ENCODE results near the gene CSRNP3.

CSRNP3 gene

DNA sequence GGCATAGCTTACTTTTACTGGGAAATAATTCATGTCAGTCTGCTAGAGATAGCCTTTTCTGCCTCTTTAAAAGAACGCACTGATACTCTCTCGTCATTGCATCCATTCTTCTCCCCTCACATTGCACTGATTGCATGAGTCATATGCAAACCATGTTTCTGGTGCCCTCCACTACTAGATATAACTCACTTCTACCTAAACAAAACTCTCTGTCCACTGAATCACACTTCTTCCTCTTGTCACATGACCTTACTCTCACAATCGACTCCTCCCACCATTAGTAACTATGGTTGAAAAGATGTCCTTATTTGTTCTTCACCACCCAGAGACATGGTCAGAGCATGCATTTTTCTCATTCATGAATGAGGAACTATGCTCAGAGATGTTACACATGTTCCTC is 158.0 kb downstream of the CSRNP3 start:
- TF ChIP-seq POLR2AphosphoS5 (IDR thresholded peaks at IDR 0.05; ENCODE audit: low read depth, low read length), result no peak
- no peak for TF ChIP-seq FOXP2 (optimal IDR thresholded peaks at IDR 0.05; ENCODE audit: borderline replicate concordance, extremely low read depth, extremely low read length, insufficient read depth)
- no peak for TF ChIP-seq TAF1 (IDR thresholded peaks at IDR 0.05; ENCODE audit: borderline replicate concordance, insufficient read depth, low read length)
- TF ChIP-seq, protein P1, sequence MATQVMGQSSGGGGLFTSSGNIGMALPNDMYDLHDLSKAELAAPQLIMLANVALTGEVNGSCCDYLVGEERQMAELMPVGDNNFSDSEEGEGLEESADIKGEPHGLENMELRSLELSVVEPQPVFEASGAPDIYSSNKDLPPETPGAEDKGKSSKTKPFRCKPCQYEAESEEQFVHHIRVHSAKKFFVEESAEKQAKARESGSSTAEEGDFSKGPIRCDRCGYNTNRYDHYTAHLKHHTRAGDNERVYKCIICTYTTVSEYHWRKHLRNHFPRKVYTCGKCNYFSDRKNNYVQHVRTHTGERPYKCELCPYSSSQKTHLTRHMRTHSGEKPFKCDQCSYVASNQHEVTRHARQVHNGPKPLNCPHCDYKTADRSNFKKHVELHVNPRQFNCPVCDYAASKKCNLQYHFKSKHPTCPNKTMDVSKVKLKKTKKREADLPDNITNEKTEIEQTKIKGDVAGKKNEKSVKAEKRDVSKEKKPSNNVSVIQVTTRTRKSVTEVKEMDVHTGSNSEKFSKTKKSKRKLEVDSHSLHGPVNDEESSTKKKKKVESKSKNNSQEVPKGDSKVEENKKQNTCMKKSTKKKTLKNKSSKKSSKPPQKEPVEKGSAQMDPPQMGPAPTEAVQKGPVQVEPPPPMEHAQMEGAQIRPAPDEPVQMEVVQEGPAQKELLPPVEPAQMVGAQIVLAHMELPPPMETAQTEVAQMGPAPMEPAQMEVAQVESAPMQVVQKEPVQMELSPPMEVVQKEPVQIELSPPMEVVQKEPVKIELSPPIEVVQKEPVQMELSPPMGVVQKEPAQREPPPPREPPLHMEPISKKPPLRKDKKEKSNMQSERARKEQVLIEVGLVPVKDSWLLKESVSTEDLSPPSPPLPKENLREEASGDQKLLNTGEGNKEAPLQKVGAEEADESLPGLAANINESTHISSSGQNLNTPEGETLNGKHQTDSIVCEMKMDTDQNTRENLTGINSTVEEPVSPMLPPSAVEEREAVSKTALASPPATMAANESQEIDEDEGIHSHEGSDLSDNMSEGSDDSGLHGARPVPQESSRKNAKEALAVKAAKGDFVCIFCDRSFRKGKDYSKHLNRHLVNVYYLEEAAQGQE (IDR thresholded peaks at IDR 0.05; ENCODE audit: insufficient read depth in 1 of 2, low read depth in 2 of 2, low read length in 2 of 2), result no peak
- TF ChIP-seq SIN3A (IDR thresholded peaks at IDR 0.05; ENCODE audit: borderline replicate concordance, insufficient read depth, low read length), result no peak

DNA sequence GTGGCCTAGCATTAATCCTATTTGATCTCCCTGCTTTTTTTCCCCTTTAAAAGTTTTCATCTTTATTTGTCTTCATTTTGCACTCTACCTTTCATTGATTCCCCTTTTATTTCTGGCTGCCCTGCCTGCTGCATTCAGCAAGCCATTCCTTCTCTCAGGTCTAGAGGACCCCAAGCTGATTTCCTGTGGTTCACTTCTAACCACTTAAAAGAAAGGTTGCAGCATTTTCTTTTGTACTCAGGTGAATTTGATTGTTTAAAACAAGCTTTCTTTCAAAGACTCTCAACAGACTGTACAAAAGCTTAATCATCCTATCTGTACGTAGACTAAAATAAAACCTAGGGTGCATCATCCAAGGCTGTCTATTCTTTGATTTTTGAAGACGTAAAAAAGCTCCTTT is 160.3 kb downstream of the CSRNP3 start:
- TF ChIP-seq POLR2AphosphoS5 (IDR thresholded peaks at IDR 0.05; ENCODE audit: low read depth, low read length), result no peak
- TF ChIP-seq, protein P1 (IDR thresholded peaks at IDR 0.05; ENCODE audit: insufficient read depth in 1 of 2, low read depth in 2 of 2, low read length in 2 of 2), result no peak
- no peak for TF ChIP-seq FOXP2 (optimal IDR thresholded peaks at IDR 0.05; ENCODE audit: borderline replicate concordance, extremely low read depth, extremely low read length, insufficient read depth)
- no peak for TF ChIP-seq SIN3A (IDR thresholded peaks at IDR 0.05; ENCODE audit: borderline replicate concordance, insufficient read depth, low read length)
- no peak for TF ChIP-seq TAF1 (IDR thresholded peaks at IDR 0.05; ENCODE audit: borderline replicate concordance, insufficient read depth, low read length)

DNA sequence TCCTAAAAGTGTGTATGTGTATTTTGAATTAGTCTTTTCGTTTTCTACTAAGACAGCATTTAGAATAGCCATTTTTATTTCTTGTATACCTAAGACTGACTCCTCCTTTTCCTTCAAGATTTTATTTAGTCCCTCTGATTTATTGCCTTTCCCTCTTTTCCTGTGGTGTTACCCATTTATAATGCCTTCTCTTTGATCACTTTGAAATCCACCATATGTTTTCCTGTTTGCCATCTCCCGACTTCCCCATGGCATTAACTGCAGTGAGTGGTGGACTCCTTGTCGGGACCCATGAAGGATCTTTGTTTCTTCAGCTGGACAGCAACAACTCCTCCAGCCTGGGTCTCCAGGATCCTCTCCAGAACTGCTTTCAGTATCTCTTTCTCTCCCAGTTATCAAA is 160.7 kb downstream of the CSRNP3 start:
- TF ChIP-seq TAF1 (IDR thresholded peaks at IDR 0.05; ENCODE audit: borderline replicate concordance, insufficient read depth, low read length) (no peak), FOXP2 (optimal IDR thresholded peaks at IDR 0.05; ENCODE audit: borderline replicate concordance, extremely low read depth, extremely low read length, insufficient read depth) (no peak), SIN3A (IDR thresholded peaks at IDR 0.05; ENCODE audit: borderline replicate concordance, insufficient read depth, low read length) (no peak), POLR2AphosphoS5 (IDR thresholded peaks at IDR 0.05; ENCODE audit: low read depth, low read length) (no peak)
- TF ChIP-seq, protein P1 (IDR thresholded peaks at IDR 0.05; ENCODE audit: insufficient read depth in 1 of 2, low read depth in 2 of 2, low read length in 2 of 2), result no peak

DNA sequence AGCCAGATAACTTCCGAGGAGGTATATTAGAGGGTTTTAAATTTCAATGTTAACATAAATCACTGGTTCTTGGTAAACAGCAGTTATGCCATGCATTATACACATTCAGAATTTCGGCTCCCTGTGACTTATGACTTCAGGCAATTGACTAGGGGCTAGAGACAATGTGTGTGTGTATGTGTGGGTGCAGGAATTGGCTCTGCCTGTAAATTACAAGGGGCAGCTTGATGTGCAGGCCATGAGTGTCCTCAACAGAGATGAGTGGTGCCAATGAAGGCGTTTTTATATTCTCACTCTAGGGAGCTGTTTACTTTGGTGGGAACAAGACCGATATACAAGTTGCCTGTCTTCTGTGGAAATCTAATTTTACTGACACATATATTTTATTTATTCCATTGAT is 161.6 kb downstream of the CSRNP3 start:
- TF ChIP-seq TAF1 (IDR thresholded peaks at IDR 0.05; ENCODE audit: borderline replicate concordance, insufficient read depth, low read length) (no peak), POLR2AphosphoS5 (IDR thresholded peaks at IDR 0.05; ENCODE audit: low read depth, low read length) (no peak), SIN3A (IDR thresholded peaks at IDR 0.05; ENCODE audit: borderline replicate concordance, insufficient read depth, low read length) (no peak), FOXP2 (optimal IDR thresholded peaks at IDR 0.05; ENCODE audit: borderline replicate concordance, extremely low read depth, extremely low read length, insufficient read depth) (no peak)
- TF ChIP-seq, protein P1 (IDR thresholded peaks at IDR 0.05; ENCODE audit: insufficient read depth in 1 of 2, low read depth in 2 of 2, low read length in 2 of 2), result no peak

DNA sequence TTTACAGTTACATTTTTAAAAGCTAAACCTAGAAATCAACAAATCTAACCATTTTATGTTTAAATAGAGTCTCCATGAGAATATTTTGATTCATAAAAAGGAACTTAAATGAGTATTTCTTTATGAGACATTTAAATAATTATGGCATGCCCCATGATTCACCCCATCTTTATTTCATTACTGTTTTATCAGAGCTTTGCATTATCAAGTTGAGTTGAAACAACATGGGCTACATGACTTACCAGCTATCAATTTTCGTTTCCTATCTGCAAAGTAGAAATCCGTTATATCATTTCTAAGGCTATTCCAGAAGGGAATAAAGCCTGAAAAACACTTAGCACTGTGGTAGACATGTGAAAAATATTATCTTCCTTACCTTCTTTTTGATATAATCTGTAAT is 163.1 kb downstream of the CSRNP3 start:
- TF ChIP-seq, protein P1 (IDR thresholded peaks at IDR 0.05; ENCODE audit: insufficient read depth in 1 of 2, low read depth in 2 of 2, low read length in 2 of 2), result no peak
- TF ChIP-seq TAF1 (IDR thresholded peaks at IDR 0.05; ENCODE audit: borderline replicate concordance, insufficient read depth, low read length), result no peak
- TF ChIP-seq SIN3A (IDR thresholded peaks at IDR 0.05; ENCODE audit: borderline replicate concordance, insufficient read depth, low read length), result no peak
- TF ChIP-seq FOXP2 (optimal IDR thresholded peaks at IDR 0.05; ENCODE audit: borderline replicate concordance, extremely low read depth, extremely low read length, insufficient read depth), result no peak
- TF ChIP-seq POLR2AphosphoS5 (IDR thresholded peaks at IDR 0.05; ENCODE audit: low read depth, low read length), result no peak
